GM12878 (cell line): Measurements from ENCODE around the gene UNC50. TPM values are rescaled to one million over a fixed set of nuclear protein-coding genes. Genes with fewer than 3 reads are reported as not detected.
A peak's percentile ranks its signal among the peaks of the same experiment; 100 is the strongest.

ENCODE experiments used
- ATAC-seq: fragments of 200-7000 bp; cut with Tn5 transposase; 3 replicates; pipeline ENCODE4 v1.9.1; 2020; ENCODE audit warnings: mild to moderate bottlenecking, moderate library complexity
- BruUV-seq: library from RNA; stranded (reverse); fragments of 400-500 nt; replicated peaks from 2 replicates; lab custom pipeline; 2021; lab: Mats Ljungman, UMichigan
- CTCF ChIA-PET: fragments of 300-600 bp; sonication (Branson Sonifier 250); formaldehyde crosslinking; extraction: SDS; loops from one replicate; lab custom pipeline; 2021; ENCODE audit warnings: inconsistent platforms; lab: Yijun Ruan, JAX
- POLR2A ChIA-PET: fragments of 350-600 bp; formaldehyde crosslinking; extraction: SDS; loops from one replicate; lab custom pipeline; 2021; ENCODE audit warnings: inconsistent platforms; lab: Charles Lee
- RAD21 ChIA-PET: fragments of 300-600 bp; sonication (Branson Sonifier 250); formaldehyde crosslinking; loops from one replicate; lab custom pipeline; 2023; ENCODE audit warnings: antibody characterized with exemption; ENCODE audit not compliant: unreplicated experiment; lab: Charles Lee
- SMC1A ChIA-PET: fragments of 300-600 bp; sonication (Branson Sonifier 250); formaldehyde crosslinking; loops from one replicate; lab custom pipeline; 2023; ENCODE audit not compliant: unreplicated experiment, uncharacterized antibody; lab: Charles Lee
- DNase-seq: peaks from one replicate; pipeline ENCODE4 v3.0.0-alpha.2; 2011; ENCODE audit warnings: low read depth, low spot score
- FAIRE-seq: peaks from 3 replicates; lab custom pipeline; 2011; peaks lifted over from hg19 to GRCh38; lab: Jason Lieb, UNC
- H2AFZ ChIP-seq: 2 replicates; pipeline ENCODE4 v1.6.0; 2011; ENCODE audit warnings: low read depth, low read length, control low read depth; ENCODE audit not compliant: control insufficient read depth
- H3K27ac ChIP-seq: 2 replicates; pipeline ENCODE4 v1.5.1; 2011; ENCODE audit warnings: control low read depth; ENCODE audit not compliant: control insufficient read depth, insufficient read depth
- H3K27me3 ChIP-seq, 2 experiments: replicated peaks in 1 of 2; 2 replicates each; pipeline versions ENCODE4 v1.6.0 to v1.6.1; 2011; ENCODE audit warnings: low read length in 1 of 2; ENCODE audit not compliant: control insufficient read depth in 2 of 2, insufficient read depth in 2 of 2
- H3K36me3 ChIP-seq, 2 experiments: 2 replicates each; pipeline ENCODE4 v1.5.1; 2011; ENCODE audit warnings: low read length in 1 of 2; ENCODE audit not compliant: control insufficient read depth in 2 of 2, insufficient read depth in 2 of 2
- H3K4me1 ChIP-seq: 2 replicates; pipeline ENCODE4 v1.6.1; 2011; ENCODE audit warnings: mild to moderate bottlenecking, low read length, moderate library complexity, mixed read lengths; ENCODE audit not compliant: control insufficient read depth, insufficient read depth
- H3K4me2 ChIP-seq: 2 replicates; pipeline ENCODE4 v1.6.0; 2011; ENCODE audit warnings: control low read depth; ENCODE audit not compliant: control insufficient read depth, insufficient read depth
- H3K4me3 ChIP-seq: fragments of 200-600 bp; sonication (generic); 2 replicates; pipeline ENCODE4 v1.5.1; 2016
- H3K79me2 ChIP-seq: 2 replicates; pipeline ENCODE4 v1.6.0; 2011; ENCODE audit warnings: low read length; ENCODE audit not compliant: control insufficient read depth, insufficient read depth
- H3K9ac ChIP-seq: 2 replicates; pipeline ENCODE4 v1.8.0; 2011; ENCODE audit warnings: low read length, control low read depth, mixed read lengths; ENCODE audit not compliant: control insufficient read depth, insufficient read depth
- H3K9me3 ChIP-seq: replicated peaks from 3 replicates; pipeline ENCODE4 v1.5.1; 2011; ENCODE audit warnings: mild to moderate bottlenecking, low read length; ENCODE audit not compliant: control insufficient read depth, insufficient read depth
- H4K20me1 ChIP-seq: 2 replicates; pipeline ENCODE4 v1.6.0; 2011; ENCODE audit not compliant: control insufficient read depth, insufficient read depth
- CHD1 ChIP-seq: IDR thresholded peaks from 2 replicates; pipeline ENCODE4 v1.6.1; 2012; ENCODE audit warnings: low read depth, low read length, improper control_type of control experiment
- ESRRA ChIP-seq: IDR thresholded peaks from 2 replicates; pipeline ENCODE4 v1.6.1; 2012; ENCODE audit warnings: mild to moderate bottlenecking, low read length, improper control_type of control experiment
- HDGF ChIP-seq: fragments of 450-650 bp; IDR thresholded peaks from 2 replicates; pipeline ENCODE4 v1.6.1; 2016; ENCODE audit warnings: antibody characterized with exemption
- NBN ChIP-seq: fragments of 450-650 bp; IDR thresholded peaks from 2 replicates; pipeline ENCODE4 v1.6.1; 2016
- NFIC ChIP-seq: IDR thresholded peaks from 2 replicates; pipeline ENCODE4 v1.6.1; 2012; ENCODE audit warnings: low read depth, mild to moderate bottlenecking, inconsistent platforms, low read length, moderate library complexity
- NFXL1 ChIP-seq: fragments of 450-650 bp; IDR thresholded peaks from 2 replicates; pipeline ENCODE4 v1.6.1; 2017; ENCODE audit warnings: antibody characterized with exemption, mild to moderate bottlenecking, borderline replicate concordance
- NR2F1 ChIP-seq: fragments of 450-650 bp; conservative IDR thresholded peaks from 2 replicates; pipeline ENCODE4 v1.6.1; 2017; ENCODE audit warnings: mild to moderate bottlenecking
- RB1 ChIP-seq: fragments of 450-650 bp; formaldehyde crosslinking; IDR thresholded peaks from 2 replicates; pipeline ENCODE4 v1.6.1; 2017; ENCODE audit warnings: mild to moderate bottlenecking, borderline replicate concordance
- SIN3A ChIP-seq: IDR thresholded peaks from 2 replicates; pipeline ENCODE4 v1.6.1; 2012; ENCODE audit warnings: low read depth, low read length, improper control_type of control experiment
- SMAD5 ChIP-seq: IDR thresholded peaks from 2 replicates; pipeline ENCODE4 v1.6.1; 2016; ENCODE audit warnings: antibody characterized with exemption, low read depth
- SPI1 ChIP-seq: IDR thresholded peaks from 2 replicates; pipeline ENCODE4 v1.6.1; 2011; ENCODE audit warnings: low read depth, mild to moderate bottlenecking, low read length, moderate library complexity, borderline replicate concordance; ENCODE audit not compliant: insufficient read depth
- TCF7 ChIP-seq: IDR thresholded peaks from 2 replicates; pipeline ENCODE4 v1.6.1; 2014; ENCODE audit warnings: antibody characterized with exemption, borderline replicate concordance
- ZNF24 ChIP-seq: fragments of 450-650 bp; IDR thresholded peaks from 2 replicates; pipeline ENCODE4 v1.6.1; 2017; ENCODE audit warnings: antibody characterized with exemption, mild to moderate bottlenecking
- WGBS: methylation state at CpG from one replicate; pipeline ENCODE4 v1.1.6; 2016; ENCODE audit warnings: low lambda C conversion rate; ENCODE audit not compliant: insufficient replicate concordance, insufficient coverage; ENCODE audit errors: missing lambda C conversion rate; 5-methylcytosine and 5-hydroxymethylcytosine counted together
- in situ Hi-C: fragments of 300-500 bp; cut with MboI; formaldehyde crosslinking; loops from 9 replicates; pipeline ENCODE4 v1.14.3; 2018; ENCODE audit warnings: mixed read lengths
- intact Hi-C: fragments of 100-400 bp; cut with micrococcal nuclease; formaldehyde crosslinking; loops from one replicate; pipeline ENCODE4 v1.14.2; 2022; ENCODE audit not compliant: unreplicated experiment
- polyA plus RNA-seq, 11 experiments: library from polyadenylated mRNA; depleted of rRNA in 4 of 11; unstranded in 6 of 11; stranded (reverse) in 5 of 11; fragments of >200 nt; fragmentation: Nextera tagmentation in 4 of 11; fragmentation: Illumina TruSeq in 1 of 11; extraction: Ambion mirVana in 4 of 11; extraction: Trizol in 1 of 11; gene quantifications; 1 replicate in 1 of 11; 2 replicates in 10 of 11; pipeline versions ENCODE4 v1.2.1 to v1.2.3, GENCODE V29; 2011 to 2016; ENCODE audit warnings: inconsistent platforms in 2 of 11, missing spikeins in 2 of 11, low read depth in 1 of 11
- total RNA-seq, 4 experiments: library from RNA; depleted of rRNA in 3 of 4; stranded (reverse); fragments of >200 nt in 3 of 4; fragmentation: Illumina TruSeq in 1 of 4; extraction: Trizol in 1 of 4; gene quantifications; 2 replicates each; pipeline versions ENCODE4 v1.2.1 to v1.2.3, GENCODE V29; 2013 to 2021

Gene UNC50
- total and polyA plus RNA-seq, 10 of the 15 experiments (the other 5 are each of a cell fraction or from before 2014, with no cell fraction given): 25.5 to 76.3 (median 37.8) TPM

- intact Hi-C loops: loop anchor here (10.0 kb wide), 1 partner anchor 511 kb away; the partner anchor contains the start of genes LIPT1 and TSGA10
These were observed 35.2 kb downstream of the UNC50 start for GRCh38 chr2:98643496-98644100.

GRCh38 chr2:98647636-98648035, 39.2 kb downstream of the UNC50 start:
- in situ Hi-C loops (loop anchor here (5.0 kb wide), 2 partner anchors 190 to 420 kb away; no protein-coding TSS in a partner anchor), intact Hi-C loops (loop anchor here (5.0 to 10.0 kb wide), 2 partner anchors 80 to 507 kb away; partner anchors contain the start of genes LIPT1 and TSGA10)
- ChIA-PET RAD21 (no interaction called here), CTCF (no interaction called here), POLR2A (no interaction called here), SMC1A (interaction anchor here (2.0 kb wide), 1 partner anchor 181 kb away, joined by 7 read pairs; no protein-coding TSS in a partner anchor)
- no peak overlapping the region for H3K27ac ChIP-seq
- H3K9ac ChIP-seq: no peak overlapping the region
- H3K4me2 ChIP-seq: no peak overlapping the region
- BruUV-seq: no TSS peak
- H3K79me2 ChIP-seq: no peaks in the 10 kb centered on the region
- no peaks in the 10 kb centered on the region for H3K9me3 ChIP-seq
- WGBS: 79% methylated on average over 5 of the region's 5 CpGs
- no peaks in the 10 kb centered on the region for H4K20me1 ChIP-seq
- H3K27me3 ChIP-seq: no peaks in the 10 kb centered on the region
- ATAC-seq (no peak), FAIRE-seq (no peak), DNase-seq (no peak)
- no peak overlapping the region for H2AFZ ChIP-seq
- no peak overlapping the region for H3K4me3 ChIP-seq
- no peak for TF ChIP-seq CHD1
- no peak for TF ChIP-seq SMAD5
- no peak for TF ChIP-seq SIN3A
- no peak for TF ChIP-seq NFIC
- no peak for TF ChIP-seq ZNF24
- TF ChIP-seq RB1: no peak
- no peak for TF ChIP-seq NBN
- TF ChIP-seq ESRRA: no peak
- no peak for TF ChIP-seq TCF7
- no peak for TF ChIP-seq NR2F1
- TF ChIP-seq NFXL1: no peak
- H3K4me1 ChIP-seq: peaks cover 6% of the 10 kb centered on the region
- H3K36me3 ChIP-seq: no peaks in the 10 kb centered on the region

More at GRCh38 chr2:98643496-98644100, 35.2 kb downstream of the UNC50 start:
- H3K36me3 ChIP-seq: no peaks in the 10 kb centered on the region
- no peaks in the 10 kb centered on the region for H4K20me1 ChIP-seq
- 64% methylated on average over 5 of the region's 5 CpGs for WGBS
- H3K4me2 ChIP-seq: no peak overlapping the region
- H3K4me3 ChIP-seq: no peak overlapping the region
- H3K27ac ChIP-seq: no peak overlapping the region
- SMC1A ChIA-PET: interaction anchor here (0.8 kb wide), 1 partner anchor 9 kb away, joined by 3 read pairs; no protein-coding TSS in a partner anchor
- BruUV-seq: no TSS peak
- CTCF ChIA-PET: interaction anchor here (1.4 kb wide), 1 partner anchor 423 kb away, joined by 3 read pairs; no protein-coding TSS in a partner anchor
- no peak for DNase-seq
- POLR2A ChIA-PET: no interaction called here
- in situ Hi-C loops: no loop called here
- no peak overlapping the region for H2AFZ ChIP-seq
- H3K4me1 ChIP-seq: no peaks in the 10 kb centered on the region; the same call in 1 of the 2 replicates
- peak; percentile 48; the same call in 2 of the 3 replicates for ATAC-seq
- no peak overlapping the region for H3K9ac ChIP-seq
- no peaks in the 10 kb centered on the region for H3K79me2 ChIP-seq
- no peaks in the 10 kb centered on the region for H3K9me3 ChIP-seq
- TF ChIP-seq SPI1 (peak; percentile 87), HDGF (no peak)
- TF ChIP-seq, all 136 proteins: peak for 1
- no peaks in the 10 kb centered on the region for H3K27me3 ChIP-seq
- RAD21 ChIA-PET: interaction anchor here (0.9 kb wide), 1 partner anchor 194 kb away, joined by 3 read pairs; no protein-coding TSS in a partner anchor
- FAIRE-seq: peak; percentile 93
